OCI-LY7 (cell line): ENCODE results near the gene RNF157. TPM values are rescaled to one million over a fixed set of nuclear protein-coding genes. Genes with fewer than 3 reads are reported as not detected.

Experiments used
- BruUV-seq: library from RNA; stranded (reverse); fragments of 400-500 nt; replicated peaks from 2 replicates; lab custom pipeline; 2021; lab: Mats Ljungman, UMichigan
- CTCF ChIA-PET: fragments of 300-600 bp; sonication (Branson Sonifier 250); formaldehyde crosslinking; loops from one replicate; lab custom pipeline; 2022; ENCODE audit warnings: antibody characterized with exemption; ENCODE audit not compliant: unreplicated experiment; lab: Charles Lee
- POLR2A ChIA-PET: fragments of 300-600 bp; sonication (Branson Sonifier 250); formaldehyde crosslinking; loops from one replicate; lab custom pipeline; 2022; ENCODE audit warnings: antibody characterized with exemption; lab: Charles Lee
- DNase-seq: peaks from one replicate; pipeline ENCODE4 v3.0.0-alpha.2; 2015; ENCODE audit warnings: low spot score
- H2AFZ ChIP-seq: fragments of 200-600 bp; sonication (generic), shearing (Covaris generic); 2 replicates; pipeline ENCODE4 v1.6.1; 2014; ENCODE audit warnings: mild to moderate bottlenecking, antibody characterized with exemption, low read length, moderate library complexity
- H3K27ac ChIP-seq: fragments of 200-600 bp; sonication (generic); 2 replicates; pipeline ENCODE4 v1.5.1; 2014; ENCODE audit warnings: mixed run types, low read depth, mild to moderate bottlenecking, moderate library complexity, low read length, inconsistent platforms; ENCODE audit not compliant: poor library complexity, severe bottlenecking
- H3K36me3 ChIP-seq: fragments of 200-600 bp; sonication (generic); 2 replicates; pipeline ENCODE4 v1.6.1; 2014; ENCODE audit warnings: mild to moderate bottlenecking, antibody characterized with exemption, low read length, moderate library complexity, mixed read lengths; ENCODE audit not compliant: insufficient read depth
- H3K4me1 ChIP-seq: fragments of 200-600 bp; sonication (generic); 2 replicates; pipeline ENCODE4 v1.5.1; 2014; ENCODE audit warnings: mild to moderate bottlenecking, low read length; ENCODE audit not compliant: insufficient read depth, poor library complexity, severe bottlenecking
- H3K4me2 ChIP-seq: fragments of 200-600 bp; sonication (generic); 2 replicates; pipeline ENCODE4 v1.6.1; 2014; ENCODE audit warnings: mild to moderate bottlenecking, low read length
- H3K4me3 ChIP-seq: fragments of 200-600 bp; sonication (generic); 2 replicates; pipeline ENCODE4 v1.5.1; 2014; ENCODE audit warnings: mild to moderate bottlenecking, low read depth, low read length; ENCODE audit not compliant: poor library complexity, severe bottlenecking
- H3K79me2 ChIP-seq: fragments of 200-600 bp; sonication (generic); 2 replicates; pipeline ENCODE4 v1.6.1; 2016; ENCODE audit warnings: low read depth, mild to moderate bottlenecking, low read length, moderate library complexity, mixed read lengths; ENCODE audit not compliant: insufficient read depth
- H3K9me2 ChIP-seq: fragments of 200-600 bp; sonication (generic); 2 replicates; pipeline ENCODE4 v1.6.1; 2016; ENCODE audit warnings: mild to moderate bottlenecking, low read length, mixed read lengths; ENCODE audit not compliant: insufficient read depth
- H3K9me3 ChIP-seq: fragments of 200-600 bp; sonication (generic); 2 replicates; pipeline ENCODE4 v1.6.1; 2014; ENCODE audit warnings: mild to moderate bottlenecking, mixed run types, low read length, mixed read lengths
- H4K20me1 ChIP-seq: fragments of 200-600 bp; sonication (generic); 2 replicates; pipeline ENCODE4 v1.6.1; 2014; ENCODE audit warnings: mild to moderate bottlenecking, antibody characterized with exemption, low read length, moderate library complexity, mixed read lengths; ENCODE audit not compliant: insufficient read depth
- CTCF ChIP-seq: fragments of 200-600 bp; sonication (generic); conservative IDR thresholded peaks from 2 replicates; pipeline ENCODE4 v1.5.1; 2014; ENCODE audit warnings: mild to moderate bottlenecking, antibody characterized with exemption, low read length, moderate library complexity, mixed read lengths
- EZH2phosphoT487 ChIP-seq: fragments of 200-600 bp; sonication (generic); IDR thresholded peaks from 2 replicates; pipeline ENCODE4 v1.6.1; 2018; ENCODE audit warnings: low read depth, borderline replicate concordance, mild to moderate bottlenecking, mixed run types, antibody characterized with exemption, low read length, moderate library complexity, mixed read lengths
- intact Hi-C: fragments of 100-400 bp; cut with micrococcal nuclease; formaldehyde crosslinking; loops from one replicate; pipeline ENCODE4 v1.10.0; 2022; ENCODE audit not compliant: unreplicated experiment
- total RNA-seq, 2 experiments: library from RNA; depleted of rRNA in 1 of 2; stranded (reverse); fragments of >200 nt in 1 of 2; shearing (Covaris generic) in 1 of 2; gene quantifications; 2 replicates each; pipeline ENCODE4 v1.2.3, GENCODE V29; 2014 to 2022

Gene RNF157
- total RNA-seq, 2 experiments from 2014 or later: 0.28 to 1.3 TPM

GRCh38 chr17:76123191-76123499 lies 117.1 kb downstream of the RNF157 start:
- H3K27ac ChIP-seq: no peak overlapping the region
- H3K4me3 ChIP-seq: no peak overlapping the region
- H3K4me1 ChIP-seq: peaks cover 22% of the 10 kb centered on the region
- no peaks in the 10 kb centered on the region for H4K20me1 ChIP-seq
- TF ChIP-seq CTCF: no peak
- no peak for TF ChIP-seq EZH2phosphoT487
- BruUV-seq: no TSS peak
- H2AFZ ChIP-seq: no peak overlapping the region
- no peaks in the 10 kb centered on the region for H3K79me2 ChIP-seq
- intact Hi-C loops: no loop called here
- no peak for DNase-seq
- ChIA-PET CTCF (interaction anchor here (0.6 to 1.6 kb wide), 4 partner anchors 58 to 173 kb away, joined by 3 to 11 read pairs (median 6); no protein-coding TSS in a partner anchor), POLR2A (interaction anchor here (2.3 kb wide), 1 partner anchor 57 kb away, joined by 8 read pairs; no protein-coding TSS in a partner anchor)
- no peak overlapping the region for H3K4me2 ChIP-seq
- no peaks in the 10 kb centered on the region for H3K9me2 ChIP-seq
- no peaks in the 10 kb centered on the region for H3K9me3 ChIP-seq
- H3K36me3 ChIP-seq: no peaks in the 10 kb centered on the region

- no peak for TF ChIP-seq CTCF
- TF ChIP-seq EZH2phosphoT487: no peak
- no peaks in the 10 kb centered on the region for H3K9me3 ChIP-seq
- no peaks in the 10 kb centered on the region for H3K79me2 ChIP-seq
- ChIA-PET CTCF (interaction anchor here (0.6 to 1.5 kb wide), 5 partner anchors 21 to 173 kb away, joined by 3 to 8 read pairs (median 6); no protein-coding TSS in a partner anchor), POLR2A (interaction anchor here (0.6 to 2.3 kb wide), 2 partner anchors 58 to 132 kb away, joined by 3 to 8 read pairs; no protein-coding TSS in a partner anchor)
- no peaks in the 10 kb centered on the region for H4K20me1 ChIP-seq
- H2AFZ ChIP-seq: no peak overlapping the region
- no TSS peak for BruUV-seq
- no peak overlapping the region for H3K4me2 ChIP-seq
- H3K4me3 ChIP-seq: no peak overlapping the region
- DNase-seq: no peak
- peaks cover 22% of the 10 kb centered on the region for H3K4me1 ChIP-seq
- intact Hi-C loops: no loop called here
- H3K36me3 ChIP-seq: no peaks in the 10 kb centered on the region
- H3K9me2 ChIP-seq: no peaks in the 10 kb centered on the region
- no peak overlapping the region for H3K27ac ChIP-seq
Observed at GRCh38 chr17:76122431-76123190, 117.7 kb downstream of the RNF157 start.

- intact Hi-C loops: loop anchor here (1.0 kb wide), 3 partner anchors 60 to 177 kb away; no protein-coding TSS in a partner anchor
- Histone ChIP-seq H3K79me2 (no peaks in the 10 kb centered on the region), H3K4me3 (peak overlapping the region; percentile 17), H3K9me3 (no peaks in the 10 kb centered on the region), H3K4me2 (peak overlapping the region; percentile 54), H3K9me2 (no peaks in the 10 kb centered on the region), H3K36me3 (no peaks in the 10 kb centered on the region), H3K4me1 (peaks cover 22% of the 10 kb centered on the region), H2AFZ (peak overlapping the region; percentile 88), H4K20me1 (no peaks in the 10 kb centered on the region), H3K27ac (no peak overlapping the region)
- no TSS peak for BruUV-seq
- CTCF ChIA-PET: interaction anchor here (0.6 to 1.5 kb wide), 4 partner anchors 21 to 158 kb away, joined by 4 to 8 read pairs (median 6); no protein-coding TSS in a partner anchor
- POLR2A ChIA-PET: interaction anchor here (0.6 to 2.3 kb wide), 2 partner anchors 58 to 132 kb away, joined by 3 to 8 read pairs; no protein-coding TSS in a partner anchor
- TF ChIP-seq CTCF (no peak), EZH2phosphoT487 (no peak)
- no peak for DNase-seq
Observed at GRCh38 chr17:76121932-76122430, 118.3 kb downstream of the RNF157 start.
